Raji (cell line): ENCODE data around the gene TOPORS.

Experiments used
- POLR2A ChIP-seq: IDR thresholded peaks from 2 replicates; pipeline ENCODE4 v1.6.1; 2011; ENCODE audit warnings: low read depth, low read length, control low read depth; ENCODE audit not compliant: insufficient read depth

The TOPORS gene

DNA sequence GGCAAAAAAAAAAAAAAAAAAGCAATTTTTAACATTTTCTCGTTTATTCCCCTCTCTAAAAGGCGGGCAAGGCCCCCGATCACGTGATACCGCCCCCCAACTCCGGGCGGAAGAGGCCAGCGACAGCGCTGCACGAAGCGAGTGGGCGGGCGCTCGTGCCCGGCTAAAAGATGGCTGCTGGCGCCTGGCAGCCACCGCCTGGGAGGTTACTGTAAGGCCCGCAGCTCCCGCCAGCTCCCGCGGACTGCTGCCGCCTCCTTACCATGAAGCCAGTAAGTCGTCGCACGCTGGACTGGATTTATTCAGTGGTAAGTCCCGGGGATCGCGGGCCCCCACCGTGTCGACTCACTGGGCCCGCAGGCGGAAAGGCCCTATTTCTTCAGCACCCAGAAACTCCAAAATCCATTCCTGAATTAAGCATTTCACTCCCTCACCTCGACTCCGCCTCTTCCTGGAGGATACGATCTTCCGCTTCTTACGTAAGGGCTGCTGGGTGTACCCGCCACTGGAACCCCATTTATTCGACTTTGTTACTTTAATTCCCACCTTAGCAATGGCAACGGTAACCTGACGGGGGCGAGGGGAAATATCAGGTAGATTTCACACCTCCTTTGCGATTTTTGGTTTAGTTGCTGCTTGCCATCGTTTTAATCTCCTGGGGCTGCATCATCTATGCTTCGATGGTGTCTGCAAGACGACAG is at the start of gene TOPORS, which contains the start of gene SMIM27:
TSS of gene TOPORS (minus strand) at position 415 of the 701 bp plus-strand sequence. CDS start at position 265, 150 bp downstream.
TSS of gene SMIM27 (plus strand) at position 156 of the 701 bp plus-strand sequence. CDS start at position 264, 108 bp downstream.
- TF ChIP-seq POLR2A = peak; percentile 72

DNA sequence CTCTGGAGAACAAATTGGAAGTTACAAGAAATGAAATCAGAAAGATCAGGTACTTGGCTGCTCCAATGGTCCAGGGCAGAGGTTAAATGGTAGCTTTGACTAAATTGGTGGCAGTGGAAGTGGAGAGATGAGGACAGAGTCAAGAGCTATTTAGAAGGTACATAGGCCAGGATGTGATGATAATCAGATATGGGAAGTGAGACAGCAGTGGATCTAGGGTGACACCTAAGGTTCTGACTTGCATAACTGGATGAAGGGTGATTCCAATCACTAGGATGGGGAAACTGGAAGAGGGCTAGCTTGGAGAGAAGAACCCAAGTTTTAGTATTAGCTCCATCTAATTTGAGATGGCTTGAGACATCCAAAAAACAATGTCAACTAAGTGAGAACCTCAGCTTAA is 44.5 kb upstream of the TOPORS start:
- no peak for TF ChIP-seq POLR2A

DNA sequence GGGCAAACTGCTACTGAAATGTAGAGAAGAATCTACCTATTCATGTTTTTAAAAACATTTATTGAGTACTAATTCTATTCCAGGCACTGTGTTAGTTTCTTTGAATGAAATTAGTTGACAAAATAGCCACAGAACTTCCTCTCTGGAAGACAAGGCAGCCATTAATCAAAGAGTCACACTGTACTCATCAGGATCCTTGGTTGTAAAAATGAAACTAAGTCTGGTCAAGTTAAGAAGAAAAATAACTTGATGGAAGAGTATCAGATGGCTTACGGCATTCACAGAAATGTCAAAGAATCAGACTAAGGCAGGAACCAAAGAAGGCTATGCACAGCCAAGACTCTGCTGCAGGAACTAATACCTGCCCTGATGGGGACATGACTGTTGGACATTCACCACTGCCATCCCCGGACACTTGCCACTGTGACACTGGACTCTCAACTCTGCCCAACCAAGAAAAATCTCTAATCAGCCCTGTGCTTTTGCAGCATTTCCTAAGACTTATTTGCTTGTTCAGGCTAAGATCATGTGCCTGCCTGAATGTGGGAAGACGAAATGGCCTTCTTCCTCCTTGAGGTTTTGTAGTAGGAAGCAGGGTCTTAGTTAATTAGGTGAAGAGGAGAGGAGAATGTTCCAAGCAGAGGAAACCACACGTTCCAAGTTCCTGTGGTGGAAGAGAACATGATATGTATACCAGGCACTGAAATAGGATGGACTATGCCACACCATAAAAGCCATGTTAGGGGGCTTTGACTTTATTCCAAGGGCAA is 43.9 kb upstream of the TOPORS start:
- no peak for TF ChIP-seq POLR2A

DNA sequence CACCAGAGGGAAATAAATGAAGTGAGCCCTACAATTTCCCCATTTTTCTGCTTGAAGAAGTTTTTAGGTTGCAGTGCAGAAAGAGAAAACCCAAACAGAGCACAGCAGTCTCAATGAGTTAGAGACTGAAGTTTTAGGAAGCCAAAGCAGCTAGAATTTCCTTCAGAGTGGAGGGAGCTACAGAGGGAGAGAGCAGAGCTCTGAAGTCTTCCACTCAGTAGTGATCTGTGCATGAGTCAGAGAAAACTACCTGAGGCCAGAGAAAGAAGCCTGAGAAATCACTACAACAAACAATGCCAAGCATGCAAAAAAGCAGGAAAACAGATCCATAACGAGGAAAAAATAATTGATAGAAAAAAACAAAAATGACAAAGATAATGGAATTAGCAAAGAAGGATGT is 38.5 kb upstream of the TOPORS start:
- no peak for TF ChIP-seq POLR2A

DNA sequence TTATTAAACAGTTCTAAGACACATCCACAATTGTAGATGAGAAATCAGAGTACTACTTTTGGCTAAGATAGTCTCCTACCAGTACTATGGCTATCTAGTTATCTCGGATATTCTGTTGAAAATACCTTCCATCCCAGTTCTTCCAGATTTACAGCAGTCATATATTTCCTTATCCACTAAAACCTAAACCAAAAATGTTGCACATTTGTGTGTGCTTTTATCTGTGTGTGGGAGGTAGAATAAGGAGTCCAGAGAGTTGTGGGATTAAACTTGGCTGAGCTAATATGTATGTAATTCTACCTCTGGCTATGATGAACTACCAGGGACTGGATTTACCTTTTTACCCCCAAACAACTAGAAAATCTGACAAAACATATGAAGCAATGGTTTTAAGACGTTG is 38.1 kb upstream of the TOPORS start:
- TF ChIP-seq POLR2A = no peak

DNA sequence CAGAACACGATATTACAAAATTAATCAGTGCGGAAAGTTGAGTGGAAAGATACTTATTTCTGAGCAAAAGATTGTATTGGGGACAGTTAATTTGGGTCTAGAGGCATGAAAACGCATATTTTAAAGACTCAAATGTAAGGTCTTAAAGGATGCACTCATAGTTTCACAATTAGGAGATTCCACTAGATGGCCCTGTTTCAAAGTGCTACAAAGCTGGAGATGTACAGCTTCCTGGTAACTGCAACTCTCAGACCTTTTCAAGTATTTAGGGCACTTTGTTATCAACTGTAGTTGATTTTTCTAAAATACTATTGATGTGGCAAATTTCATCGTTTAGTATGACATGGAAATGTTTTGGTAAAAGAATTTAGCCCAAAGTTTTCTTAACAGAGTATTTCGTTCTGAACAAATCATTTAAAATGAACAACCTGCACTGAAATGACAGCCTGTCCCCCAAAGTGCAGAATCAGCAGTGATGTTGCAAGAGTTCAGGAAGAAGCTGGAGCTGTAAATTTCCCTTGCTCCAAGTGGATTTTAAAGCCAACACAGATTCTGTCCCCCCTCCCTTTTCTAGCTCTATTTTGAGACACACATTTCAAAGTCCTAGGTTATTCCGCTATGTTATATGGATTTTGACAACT is 36.8 kb upstream of the TOPORS start:
- no peak for TF ChIP-seq POLR2A

DNA sequence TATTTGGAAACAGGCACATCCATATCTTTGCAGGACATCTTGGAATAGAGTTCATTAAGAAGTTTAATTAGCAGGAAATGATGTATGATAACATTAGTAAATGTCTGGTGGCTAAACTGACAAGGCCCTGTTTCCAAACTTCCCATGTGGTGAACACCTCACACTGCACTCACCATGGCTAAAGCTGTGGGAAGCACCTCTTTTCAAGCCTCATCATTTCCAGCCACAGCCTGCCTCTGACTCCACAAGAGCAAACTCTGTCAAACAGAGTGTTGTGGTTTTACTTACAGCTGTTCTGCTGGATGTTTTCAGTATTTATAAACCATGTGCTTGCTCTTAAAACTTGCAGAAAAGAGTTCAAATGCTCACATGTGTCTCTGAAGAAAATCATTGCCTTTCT is 35.5 kb upstream of the TOPORS start:
- no peak for TF ChIP-seq POLR2A

DNA sequence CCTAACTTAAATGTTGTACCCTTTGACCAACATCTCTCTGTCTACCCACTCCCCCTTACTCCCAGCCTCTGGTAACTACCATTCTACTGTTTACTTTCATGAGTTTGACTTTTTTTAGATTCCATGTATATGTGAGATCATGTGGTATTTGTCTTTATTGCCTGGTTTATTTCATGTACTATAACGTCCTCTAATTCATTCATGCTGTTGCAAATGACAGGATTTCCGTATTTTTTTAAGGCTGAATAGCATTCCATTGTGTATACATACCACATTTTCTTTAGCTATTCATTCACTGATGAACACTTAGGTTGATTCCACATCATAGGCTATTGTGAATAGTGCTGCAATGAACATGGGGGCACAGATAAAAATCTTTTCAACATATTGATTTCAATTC is 32.4 kb upstream of the TOPORS start:
- no peak for TF ChIP-seq POLR2A

DNA sequence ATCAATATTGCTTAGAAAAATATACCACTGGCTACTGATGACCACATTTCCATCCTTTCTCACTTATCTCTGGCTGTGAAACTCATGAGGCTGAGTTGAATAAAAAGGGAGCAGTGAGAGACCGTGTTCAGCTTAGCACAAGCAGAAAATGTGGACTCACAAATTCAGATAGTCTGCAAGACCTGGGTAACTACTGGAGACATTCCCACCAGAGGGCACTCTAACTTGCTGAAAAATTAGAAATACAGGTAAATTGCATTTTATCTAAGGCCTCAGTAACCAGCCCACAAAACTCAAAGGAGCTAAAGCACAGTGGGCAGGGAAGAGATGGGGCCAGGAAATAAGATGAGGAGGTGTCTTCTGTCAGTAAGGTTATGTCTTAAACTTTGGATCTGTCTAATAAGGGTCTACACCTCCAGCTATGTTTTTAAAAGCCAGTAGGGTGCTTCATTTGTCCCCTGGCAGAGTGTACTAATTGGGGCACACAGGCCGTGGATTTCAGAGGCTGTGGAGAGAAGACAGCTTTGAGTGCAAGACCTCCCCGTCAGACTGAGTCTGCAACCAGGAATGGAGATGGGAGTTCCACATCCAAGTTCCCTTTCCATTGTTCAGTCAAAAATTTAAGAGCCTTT is 29.2 kb upstream of the TOPORS start:
- TF ChIP-seq POLR2A = no peak

DNA sequence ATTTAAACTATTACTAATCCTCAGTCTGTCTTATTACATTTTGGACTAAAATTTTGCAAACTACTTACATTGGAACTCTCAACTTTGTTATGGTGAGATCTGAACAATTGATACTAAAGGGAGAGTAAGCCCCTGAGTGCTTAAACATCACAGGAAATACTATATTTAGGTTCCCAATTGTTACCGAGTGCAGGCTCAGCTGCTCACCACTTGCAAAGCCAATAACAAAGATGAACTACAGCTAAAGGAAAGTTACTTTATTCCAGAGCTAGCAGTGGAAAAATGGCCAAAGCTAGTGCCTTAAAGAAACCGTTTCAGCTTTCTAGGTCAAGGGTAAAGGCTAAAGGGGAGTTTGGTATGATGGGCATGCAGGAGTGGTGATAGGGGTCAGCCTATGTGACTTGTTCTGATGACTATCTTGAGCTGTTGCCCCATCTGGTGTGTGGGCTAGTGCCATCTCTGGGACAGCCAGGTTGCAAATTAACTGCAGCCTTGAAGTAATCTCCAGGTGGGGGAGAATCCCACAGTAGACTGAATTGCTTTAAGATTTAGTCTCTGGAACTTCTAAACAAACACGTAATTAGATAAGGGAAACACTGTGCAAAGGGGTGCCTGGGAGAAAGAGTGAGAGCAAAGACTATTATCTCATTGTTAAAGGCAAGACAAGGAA is 28.4 kb upstream of the TOPORS start:
- TF ChIP-seq POLR2A = no peak

DNA sequence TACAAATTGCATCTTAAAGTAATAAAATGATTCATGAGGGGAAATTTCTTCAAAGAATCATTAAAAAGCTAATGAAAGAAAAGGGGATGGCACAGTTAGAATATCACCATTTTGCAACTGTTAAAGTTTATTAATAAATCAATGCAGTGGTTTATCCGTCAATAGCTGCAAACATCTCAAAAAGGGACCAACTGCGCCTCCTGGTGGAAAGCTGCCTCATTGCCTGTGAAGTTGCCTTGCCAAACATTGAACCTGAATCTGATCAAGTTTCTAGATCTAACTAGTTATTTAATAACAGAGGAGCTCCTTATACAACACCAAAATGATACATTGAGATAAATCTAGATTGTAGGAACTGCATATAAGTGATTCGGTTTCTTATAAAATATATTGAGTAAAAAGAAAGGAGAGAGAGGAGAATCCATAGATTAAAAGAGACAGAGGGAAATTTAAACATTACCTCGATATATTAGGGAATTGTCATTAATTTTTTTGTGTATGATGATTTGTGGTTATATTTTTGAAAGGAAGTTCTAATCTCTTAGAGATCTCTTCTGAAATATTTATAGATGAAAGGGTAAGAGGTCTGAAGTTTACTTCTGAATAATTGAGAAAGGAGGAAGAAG is 27.4 kb upstream of the TOPORS start:
- no peak for TF ChIP-seq POLR2A

DNA sequence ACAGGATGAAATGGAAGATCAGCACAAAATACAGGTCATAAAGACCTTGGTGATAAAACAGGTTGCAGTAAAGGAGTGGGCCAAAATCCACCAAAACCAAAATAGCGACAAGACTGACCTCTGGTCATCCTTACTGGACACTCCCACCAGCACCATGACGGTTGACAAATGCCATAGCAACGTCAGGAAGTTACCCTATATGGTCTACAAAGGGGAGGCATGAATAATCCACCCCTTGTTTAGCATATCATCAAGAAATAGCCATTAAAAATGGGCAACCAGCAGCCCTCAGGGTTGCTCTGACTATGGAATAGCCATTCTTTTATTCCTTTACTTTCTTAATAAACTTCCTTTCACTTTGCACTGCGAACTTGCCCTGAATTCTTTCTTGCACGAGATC is 26.6 kb upstream of the TOPORS start:
- TF ChIP-seq POLR2A = no peak

DNA sequence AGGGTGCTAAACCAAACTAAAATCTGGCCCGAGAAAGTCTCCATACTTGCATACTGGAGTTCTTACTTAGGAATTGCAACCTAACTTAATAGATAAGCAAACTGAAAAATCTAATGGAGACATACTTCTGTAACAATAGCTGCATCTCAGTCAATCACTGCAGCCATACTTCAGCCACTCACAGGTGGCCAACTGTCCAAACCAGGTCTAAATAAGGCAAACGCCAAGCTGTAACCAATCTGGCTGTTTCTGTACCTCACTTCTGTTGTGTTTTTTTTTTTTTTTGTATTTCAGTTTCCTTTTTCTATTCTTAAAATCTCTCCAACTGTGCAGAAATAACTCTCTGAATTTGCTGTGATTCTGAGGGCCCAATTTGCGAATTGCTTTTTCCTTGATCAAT is 24.9 kb upstream of the TOPORS start:
- no peak for TF ChIP-seq POLR2A

DNA sequence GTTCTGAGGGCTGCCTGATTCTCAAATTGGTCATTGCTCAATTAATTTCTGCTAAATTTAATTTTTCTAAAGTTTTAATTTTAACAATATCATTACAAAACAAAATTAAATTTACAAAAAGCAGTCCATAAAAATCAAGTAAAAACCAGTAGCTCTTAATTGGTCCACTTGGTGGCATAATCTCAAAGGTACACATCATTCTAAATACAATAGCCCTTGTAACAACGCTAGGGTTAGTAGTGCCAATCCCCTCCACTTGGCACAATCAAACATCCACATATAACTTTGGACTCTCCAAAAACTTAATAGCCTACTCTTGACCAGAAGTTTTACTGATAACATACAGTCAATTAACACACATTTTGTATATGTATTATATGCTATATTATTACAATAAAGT is 22.5 kb upstream of the TOPORS start:
- TF ChIP-seq POLR2A = no peak
